Fibroblast of mammary gland (primary cell): Measurements from ENCODE around the gene RELCH.

Source experiments
- DNase-seq: peaks from one replicate; pipeline ENCODE4 v3.0.0-alpha.2; 2010; ENCODE audit warnings: low read depth
- H3K4me3 ChIP-seq: 2 replicates; pipeline ENCODE4 v1.5.1; 2011; ENCODE audit warnings: low read depth, mild to moderate bottlenecking, low read length, moderate library complexity; ENCODE audit not compliant: control insufficient read depth
- TF ChIP-seq, protein P1 (sequence below): conservative IDR thresholded peaks from 2 replicates; pipeline ENCODE4 v1.5.1; 2011; ENCODE audit warnings: low read depth, low read length, inconsistent platforms; ENCODE audit not compliant: control insufficient read depth, insufficient read depth

The RELCH gene

DNA sequence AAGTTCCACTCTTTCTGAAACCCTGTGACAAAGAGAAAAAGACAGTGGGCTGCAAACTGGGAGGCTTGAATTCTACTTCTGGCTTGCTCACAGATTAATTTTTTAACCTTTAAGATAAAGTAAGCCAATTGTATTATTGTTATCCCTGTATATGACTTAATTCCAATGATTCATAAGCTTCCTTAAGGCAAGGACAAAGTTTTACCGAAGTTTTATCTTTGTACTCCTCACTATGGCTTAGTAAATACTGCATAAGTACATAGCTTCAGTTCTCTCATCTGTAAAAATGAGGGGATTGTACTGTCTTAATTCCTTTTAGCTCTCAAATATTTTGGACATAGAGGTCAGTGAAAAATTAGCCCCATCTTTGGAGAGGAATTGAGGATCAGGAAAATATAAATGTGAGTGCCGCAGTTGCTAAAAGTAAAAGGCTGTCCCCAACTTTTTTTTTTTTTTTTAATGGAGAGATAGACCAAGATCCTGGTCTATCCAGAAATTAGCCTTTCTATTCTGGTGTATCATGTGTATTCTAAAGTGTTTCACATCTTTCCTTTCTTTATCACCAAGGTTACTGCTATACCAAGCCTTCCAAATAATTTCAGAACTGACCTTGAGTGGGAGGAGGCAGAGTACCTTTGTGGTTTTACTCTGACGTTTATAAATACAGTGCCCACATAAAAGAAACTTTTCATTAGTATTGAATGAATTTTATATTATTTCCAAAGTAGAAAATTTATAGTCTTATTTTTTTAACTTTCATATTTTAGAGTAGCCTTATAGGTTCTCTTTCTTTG is 13.3 kb downstream of the RELCH start:
- no peak for DNase-seq
- TF ChIP-seq, protein P1, sequence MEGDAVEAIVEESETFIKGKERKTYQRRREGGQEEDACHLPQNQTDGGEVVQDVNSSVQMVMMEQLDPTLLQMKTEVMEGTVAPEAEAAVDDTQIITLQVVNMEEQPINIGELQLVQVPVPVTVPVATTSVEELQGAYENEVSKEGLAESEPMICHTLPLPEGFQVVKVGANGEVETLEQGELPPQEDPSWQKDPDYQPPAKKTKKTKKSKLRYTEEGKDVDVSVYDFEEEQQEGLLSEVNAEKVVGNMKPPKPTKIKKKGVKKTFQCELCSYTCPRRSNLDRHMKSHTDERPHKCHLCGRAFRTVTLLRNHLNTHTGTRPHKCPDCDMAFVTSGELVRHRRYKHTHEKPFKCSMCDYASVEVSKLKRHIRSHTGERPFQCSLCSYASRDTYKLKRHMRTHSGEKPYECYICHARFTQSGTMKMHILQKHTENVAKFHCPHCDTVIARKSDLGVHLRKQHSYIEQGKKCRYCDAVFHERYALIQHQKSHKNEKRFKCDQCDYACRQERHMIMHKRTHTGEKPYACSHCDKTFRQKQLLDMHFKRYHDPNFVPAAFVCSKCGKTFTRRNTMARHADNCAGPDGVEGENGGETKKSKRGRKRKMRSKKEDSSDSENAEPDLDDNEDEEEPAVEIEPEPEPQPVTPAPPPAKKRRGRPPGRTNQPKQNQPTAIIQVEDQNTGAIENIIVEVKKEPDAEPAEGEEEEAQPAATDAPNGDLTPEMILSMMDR, result no peak
- H3K4me3 ChIP-seq, result no peak overlapping the region

DNA sequence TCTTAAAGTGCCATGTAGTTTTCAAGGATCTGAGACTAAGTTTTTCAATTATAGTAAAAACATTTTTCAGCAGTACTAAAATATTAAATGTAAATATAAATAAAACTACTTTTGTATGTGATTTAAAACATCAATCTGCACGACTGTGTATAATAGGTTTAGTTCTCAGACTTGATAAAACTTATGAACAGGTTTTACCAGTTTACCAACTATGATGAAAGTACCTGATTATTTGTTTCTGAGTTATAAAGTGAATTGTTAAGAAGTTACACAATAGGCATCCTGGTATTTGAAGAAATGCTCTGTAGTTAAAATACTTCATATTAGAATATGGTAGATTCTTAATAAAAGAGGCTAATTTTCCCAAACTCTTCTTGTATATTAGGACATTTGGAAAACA is 14.8 kb downstream of the RELCH start:
- H3K4me3 ChIP-seq, result no peak overlapping the region
- DNase-seq, result no peak
- TF ChIP-seq, protein P1, result no peak

DNA sequence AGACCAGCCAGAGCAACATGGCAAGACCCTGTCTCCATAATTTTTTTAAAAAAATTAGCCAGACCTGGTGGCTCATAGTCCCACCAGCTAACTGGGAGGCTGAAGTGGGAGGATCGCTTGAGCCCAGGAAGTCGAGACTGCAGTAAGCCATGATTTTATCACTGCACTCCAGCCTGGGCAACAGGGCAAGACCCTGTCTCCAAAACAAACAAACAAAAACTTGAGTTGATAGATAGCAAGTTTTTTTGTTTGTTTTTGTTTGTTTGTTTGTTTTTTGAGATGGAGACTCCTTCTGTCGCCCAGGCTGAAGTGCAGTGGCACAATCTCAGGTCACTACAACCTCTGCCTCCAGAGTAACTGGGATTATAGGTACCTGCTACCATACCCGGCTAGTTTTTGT is 18.8 kb downstream of the RELCH start:
- TF ChIP-seq, protein P1, result no peak
- no peak overlapping the region for H3K4me3 ChIP-seq
- no peak for DNase-seq

DNA sequence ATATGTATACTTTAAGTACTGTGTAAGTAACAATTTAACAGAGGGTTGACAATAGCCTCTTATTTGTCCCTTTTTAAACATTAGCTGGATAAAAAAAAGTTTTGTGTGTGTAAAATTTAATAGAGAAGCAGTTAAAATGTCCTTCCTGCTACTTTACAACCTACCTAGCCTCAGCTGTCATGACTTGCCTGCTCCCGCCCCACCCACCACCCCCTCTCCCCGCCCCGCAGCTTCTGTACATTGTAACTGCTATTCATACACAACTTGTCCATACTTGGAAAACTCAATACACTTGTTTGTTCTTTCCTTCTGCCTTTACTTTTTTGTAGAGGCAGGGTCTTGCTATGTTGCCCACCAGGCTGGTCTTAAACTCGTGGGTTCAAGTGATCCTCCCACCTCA is 19.5 kb downstream of the RELCH start:
- TF ChIP-seq, protein P1, result no peak
- no peak overlapping the region for H3K4me3 ChIP-seq
- DNase-seq, result no peak

DNA sequence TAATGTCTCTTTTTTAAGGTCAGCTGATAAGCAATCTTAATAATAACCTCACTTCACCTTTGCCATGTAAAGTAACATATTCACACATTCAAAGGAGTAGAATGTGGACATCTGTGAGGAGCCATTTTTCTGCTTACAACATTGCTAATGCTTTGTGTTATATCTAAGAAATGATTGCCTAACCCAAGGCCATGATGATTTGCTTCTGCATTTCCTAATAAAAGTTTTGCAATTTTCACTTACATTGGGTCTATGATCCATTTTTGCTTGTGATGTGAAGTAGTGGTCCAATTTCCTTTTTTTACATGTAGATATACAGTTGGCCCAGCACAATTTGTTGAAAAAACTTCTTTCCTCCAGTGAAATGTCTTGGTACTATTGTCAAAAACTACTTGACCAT is 22.0 kb downstream of the RELCH start:
- DNase-seq, result peak; percentile 11
- TF ChIP-seq, protein P1, result no peak
- H3K4me3 ChIP-seq, result no peak overlapping the region

DNA sequence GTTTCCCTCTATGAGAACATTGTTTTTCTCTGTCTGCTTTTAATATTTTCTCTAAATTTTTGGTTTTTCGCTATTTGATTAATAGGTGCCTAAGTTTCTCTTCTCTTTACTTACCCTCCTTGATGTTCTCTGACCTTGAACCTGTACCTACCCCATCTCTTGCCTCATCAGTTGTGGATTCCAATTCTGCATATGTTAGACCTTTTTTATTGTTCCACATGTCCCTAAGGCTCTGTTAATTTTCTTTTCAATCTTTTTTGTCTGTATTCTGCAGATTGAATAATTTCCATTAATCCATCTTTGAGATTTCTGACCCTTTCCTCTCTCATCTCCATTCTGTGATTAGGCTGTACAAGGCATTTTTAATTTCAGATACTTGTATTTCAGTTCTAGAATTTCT is 23.1 kb downstream of the RELCH start:
- no peak overlapping the region for H3K4me3 ChIP-seq
- TF ChIP-seq, protein P1, result no peak
- no peak for DNase-seq

DNA sequence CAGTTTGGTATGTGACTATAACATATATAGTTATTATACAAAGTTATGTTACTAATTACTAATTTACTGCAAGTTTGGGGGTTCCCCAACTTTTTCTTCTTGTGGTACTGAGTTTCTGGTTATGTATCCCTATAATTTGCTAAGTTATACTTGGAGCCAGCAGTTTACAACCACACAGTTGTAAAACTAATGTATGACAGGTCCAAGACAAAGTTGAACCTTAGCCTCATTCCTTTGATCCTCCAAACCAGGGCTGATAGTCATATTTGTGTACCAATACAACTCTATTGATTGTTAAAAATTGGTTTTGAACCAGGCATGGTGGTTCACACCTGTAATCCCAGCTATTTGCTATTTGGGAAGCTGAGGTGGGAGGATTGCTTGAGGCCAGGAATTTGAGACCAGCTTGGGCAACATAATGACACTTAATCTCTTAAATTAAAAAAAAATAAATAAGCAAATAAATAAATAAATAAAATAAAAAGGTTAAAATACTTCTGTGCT is 24.3 kb downstream of the RELCH start:
- TF ChIP-seq, protein P1, result no peak
- no peak for DNase-seq
- no peak overlapping the region for H3K4me3 ChIP-seq
